ENCODE measurements around the gene FAM32A.

DNA sequence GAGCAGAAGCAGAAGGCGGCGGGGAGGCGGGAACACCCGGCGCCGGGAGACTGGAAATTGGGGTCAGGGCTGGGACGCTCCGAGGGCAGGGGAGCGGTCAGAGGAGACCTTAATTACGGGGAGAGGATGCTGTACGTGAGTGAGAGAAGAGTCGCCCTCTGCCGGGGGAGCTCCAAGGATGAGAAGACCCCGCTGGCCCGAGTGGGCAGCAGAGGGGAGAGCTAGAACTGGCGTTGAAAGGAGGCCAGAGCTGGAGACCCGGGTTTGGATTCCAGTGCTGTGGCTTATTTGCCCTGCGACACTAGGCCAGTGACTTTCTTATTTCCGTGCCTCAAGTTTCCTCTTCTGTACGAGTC, 536 bp downstream of the FAM32A start:
- TF ChIP-seq, protein P1, sequence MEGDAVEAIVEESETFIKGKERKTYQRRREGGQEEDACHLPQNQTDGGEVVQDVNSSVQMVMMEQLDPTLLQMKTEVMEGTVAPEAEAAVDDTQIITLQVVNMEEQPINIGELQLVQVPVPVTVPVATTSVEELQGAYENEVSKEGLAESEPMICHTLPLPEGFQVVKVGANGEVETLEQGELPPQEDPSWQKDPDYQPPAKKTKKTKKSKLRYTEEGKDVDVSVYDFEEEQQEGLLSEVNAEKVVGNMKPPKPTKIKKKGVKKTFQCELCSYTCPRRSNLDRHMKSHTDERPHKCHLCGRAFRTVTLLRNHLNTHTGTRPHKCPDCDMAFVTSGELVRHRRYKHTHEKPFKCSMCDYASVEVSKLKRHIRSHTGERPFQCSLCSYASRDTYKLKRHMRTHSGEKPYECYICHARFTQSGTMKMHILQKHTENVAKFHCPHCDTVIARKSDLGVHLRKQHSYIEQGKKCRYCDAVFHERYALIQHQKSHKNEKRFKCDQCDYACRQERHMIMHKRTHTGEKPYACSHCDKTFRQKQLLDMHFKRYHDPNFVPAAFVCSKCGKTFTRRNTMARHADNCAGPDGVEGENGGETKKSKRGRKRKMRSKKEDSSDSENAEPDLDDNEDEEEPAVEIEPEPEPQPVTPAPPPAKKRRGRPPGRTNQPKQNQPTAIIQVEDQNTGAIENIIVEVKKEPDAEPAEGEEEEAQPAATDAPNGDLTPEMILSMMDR (IDR thresholded peaks at IDR 0.05): peak; percentile 57
- TF ChIP-seq EZH2 (IDR thresholded peaks at IDR 0.05; ENCODE audit: borderline replicate concordance, insufficient read depth, low read depth, low read length, poor library complexity, severe bottlenecking): no peak
